SU-DHL-6 (cell line): ENCODE results near the gene CSF1R.

Experiments used
- H2AFZ ChIP-seq: fragments of 200-600 bp; sonication (generic); 2 replicates; pipeline ENCODE4 v1.6.1; 2014; ENCODE audit warnings: low read depth, mild to moderate bottlenecking, moderate library complexity, mixed read lengths, antibody characterized with exemption, low read length; ENCODE audit not compliant: severe bottlenecking
- H3F3A ChIP-seq: fragments of 200-600 bp; shearing (Covaris generic); 2 replicates; pipeline ENCODE4 v1.6.0; 2016; ENCODE audit warnings: antibody characterized with exemption, mild to moderate bottlenecking; ENCODE audit not compliant: insufficient read depth
- H3K27ac ChIP-seq: fragments of 200-600 bp; sonication (generic); 2 replicates; pipeline ENCODE4 v1.5.1; 2016; ENCODE audit warnings: low read depth, mild to moderate bottlenecking, low read length, moderate library complexity, mixed read lengths
- H3K27me3 ChIP-seq: fragments of 200-600 bp; sonication (generic), shearing (Covaris generic); 2 replicates; pipeline ENCODE4 v1.6.0; 2014; ENCODE audit warnings: mild to moderate bottlenecking, low read length
- H3K36me3 ChIP-seq: fragments of 200-600 bp; sonication (generic); 2 replicates; pipeline ENCODE4 v1.6.1; 2014; ENCODE audit warnings: mild to moderate bottlenecking, low read length, mixed read lengths
- H3K4me2 ChIP-seq: fragments of 300-600, 200-600 bp; shearing (Covaris generic), sonication (generic); 2 replicates; pipeline ENCODE4 v1.6.0; 2014; ENCODE audit warnings: low read length, low read depth, mild to moderate bottlenecking; ENCODE audit not compliant: poor library complexity, severe bottlenecking
- H3K4me3 ChIP-seq: fragments of 200-600 bp; sonication (generic); 2 replicates; pipeline ENCODE4 v1.5.1; 2014; ENCODE audit warnings: antibody characterized with exemption, low read length, mild to moderate bottlenecking, mixed read lengths; ENCODE audit not compliant: insufficient read depth, poor library complexity, severe bottlenecking
- H3K79me2 ChIP-seq: fragments of 200-600 bp; sonication (generic); 2 replicates; pipeline ENCODE4 v1.6.1; 2014; ENCODE audit warnings: mild to moderate bottlenecking, low read length, moderate library complexity; ENCODE audit not compliant: insufficient read depth
- H3K9ac ChIP-seq: fragments of 200-600 bp; sonication (generic); 2 replicates; pipeline ENCODE4 v1.7.0; 2014; ENCODE audit warnings: mild to moderate bottlenecking, low read length
- H3K9me2 ChIP-seq: fragments of 200-600 bp; sonication (generic); replicated peaks from 2 replicates; pipeline ENCODE4 v1.6.1; 2014; ENCODE audit warnings: low read length; ENCODE audit not compliant: insufficient read depth
- H3K9me3 ChIP-seq: fragments of 200-600 bp; sonication (generic); 2 replicates; pipeline ENCODE4 v1.6.1; 2014; ENCODE audit warnings: low read length, mixed read lengths; ENCODE audit not compliant: insufficient read depth
- H4K20me1 ChIP-seq: fragments of 200-600 bp; sonication (generic); 2 replicates; pipeline ENCODE4 v1.6.1; 2014; ENCODE audit warnings: low read depth, mild to moderate bottlenecking, antibody characterized with exemption, low read length, moderate library complexity, mixed read lengths
- CTCF ChIP-seq: fragments of 200-600 bp; sonication (generic); IDR thresholded peaks from one replicate; pipeline ENCODE4 v1.5.1; 2017; ENCODE audit warnings: antibody characterized with exemption, mild to moderate bottlenecking, low read length, moderate library complexity; ENCODE audit not compliant: insufficient read depth, poor library complexity, severe bottlenecking
- EZH2phosphoT487 ChIP-seq: fragments of 200-600 bp; sonication (generic), shearing (Covaris generic); conservative IDR thresholded peaks from 2 replicates; pipeline ENCODE4 v1.6.1; 2018; ENCODE audit warnings: mild to moderate bottlenecking, antibody characterized with exemption, low read length, moderate library complexity, mixed read lengths

The CSF1R gene

GRCh38 chr5:150023136-150023535 lies 63.2 kb downstream of the CSF1R start:
- H3K27me3 ChIP-seq: no peaks in the 10 kb centered on the region
- H2AFZ ChIP-seq: no peak overlapping the region
- peaks cover 16% of the 10 kb centered on the region; the same call in 1 of the 2 replicates for H3K36me3 ChIP-seq
- H3K4me3 ChIP-seq: no peak overlapping the region
- no peak for TF ChIP-seq CTCF
- no peak for TF ChIP-seq EZH2phosphoT487
- no peaks in the 10 kb centered on the region for H3K9me3 ChIP-seq
- no peak overlapping the region for H3K9ac ChIP-seq
- no peaks in the 10 kb centered on the region for H4K20me1 ChIP-seq
- H3K4me2 ChIP-seq: no peak overlapping the region
- H3F3A ChIP-seq: no peaks in the 10 kb centered on the region
- H3K27ac ChIP-seq: no peak overlapping the region
- no peaks in the 10 kb centered on the region for H3K9me2 ChIP-seq
- no peaks in the 10 kb centered on the region for H3K79me2 ChIP-seq

- no peak for TF ChIP-seq EZH2phosphoT487
- no peak for TF ChIP-seq CTCF
- Histone ChIP-seq H3K4me2 (no peak overlapping the region), H3K36me3 (peaks cover 16% of the 10 kb centered on the region; the same call in 1 of the 2 replicates), H2AFZ (no peak overlapping the region), H3K27me3 (no peaks in the 10 kb centered on the region), H3F3A (no peaks in the 10 kb centered on the region), H3K9me2 (no peaks in the 10 kb centered on the region), H3K4me3 (no peak overlapping the region), H4K20me1 (no peaks in the 10 kb centered on the region), H3K9ac (no peak overlapping the region), H3K79me2 (no peaks in the 10 kb centered on the region), H3K27ac (no peak overlapping the region), H3K9me3 (no peaks in the 10 kb centered on the region)
These were observed 63.7 kb downstream of the CSF1R start for GRCh38 chr5:150022681-150023080.

GRCh38 chr5:150022158-150022531 lies 64.2 kb downstream of the CSF1R start:
- H3K4me3 ChIP-seq: no peak overlapping the region
- no peaks in the 10 kb centered on the region for H4K20me1 ChIP-seq
- no peaks in the 10 kb centered on the region for H3K9me2 ChIP-seq
- H3K4me2 ChIP-seq: no peak overlapping the region
- no peak for TF ChIP-seq EZH2phosphoT487
- no peak overlapping the region for H3K9ac ChIP-seq
- peaks cover 17% of the 10 kb centered on the region; the same call in 1 of the 2 replicates for H3K36me3 ChIP-seq
- H3K27ac ChIP-seq: no peak overlapping the region
- H2AFZ ChIP-seq: no peak overlapping the region
- H3K9me3 ChIP-seq: no peaks in the 10 kb centered on the region
- H3F3A ChIP-seq: no peaks in the 10 kb centered on the region
- no peaks in the 10 kb centered on the region for H3K27me3 ChIP-seq
- no peaks in the 10 kb centered on the region for H3K79me2 ChIP-seq

GRCh38 chr5:150021491-150022157 lies 64.7 kb downstream of the CSF1R start:
- no peaks in the 10 kb centered on the region for H3K79me2 ChIP-seq
- H3F3A ChIP-seq: no peaks in the 10 kb centered on the region
- no peaks in the 10 kb centered on the region for H3K9me3 ChIP-seq

More at GRCh38 chr5:150021491-150022157, 64.7 kb downstream of the CSF1R start:
- Histone ChIP-seq H4K20me1 (no peaks in the 10 kb centered on the region), H3K27me3 (no peaks in the 10 kb centered on the region), H3K27ac (no peak overlapping the region), H3K36me3 (peaks cover 22% of the 10 kb centered on the region; the same call in 1 of the 2 replicates), H3K9me2 (no peaks in the 10 kb centered on the region), H3K4me3 (no peak overlapping the region), H3K9ac (no peak overlapping the region), H3K4me2 (no peak overlapping the region), H2AFZ (no peak overlapping the region)
- TF ChIP-seq EZH2phosphoT487 (no peak), CTCF (no peak)
